K562 (cell line): ENCODE data around the gene G6PC3. TPM values are rescaled to one million over a fixed set of nuclear protein-coding genes. Genes with fewer than 3 reads are reported as not detected.

ENCODE experiments used
- ASH1L ChIP-seq: fragments of 450-650 bp; IDR thresholded peaks from 2 replicates; pipeline ENCODE4 v1.6.1; 2018; ENCODE audit warnings: borderline replicate concordance, mild to moderate bottlenecking, low read depth; ENCODE audit not compliant: partially characterized antibody
- CREM ChIP-seq: IDR thresholded peaks from 2 replicates; pipeline ENCODE4 v1.6.1; 2014; ENCODE audit warnings: antibody characterized with exemption, low read depth
- EP300 ChIP-seq: IDR thresholded peaks from 2 replicates; pipeline ENCODE4 v1.6.1; 2012; ENCODE audit warnings: low read length, improper control_type of control experiment
- MAFK ChIP-seq: IDR thresholded peaks from 2 replicates; pipeline ENCODE4 v1.6.1; 2011; ENCODE audit warnings: low read length, improper control_type of control experiment
- POLR2G ChIP-seq: fragments of 200-400 bp; formaldehyde crosslinking; IDR thresholded peaks from 2 replicates; pipeline ENCODE4 v1.6.1; 2017; ENCODE audit warnings: low read depth, mild to moderate bottlenecking, antibody characterized with exemption, low read length, moderate library complexity
- RAD21 ChIP-seq, 2 experiments: fragments of 250-450 bp in 1 of 2; fragments of 450-650 bp in 1 of 2; sonication (Bioruptor Pico) in 1 of 2; formaldehyde crosslinking in 1 of 2; IDR thresholded peaks in 1 of 2; conservative IDR thresholded peaks in 1 of 2; 2 replicates each; pipeline versions ENCODE4 v1.4.0 to v1.8.0; 2020 to 2022; ENCODE audit warnings: mild to moderate bottlenecking in 2 of 2, moderate library complexity in 1 of 2
- SRSF3 ChIP-seq: fragments of 200-400 bp; formaldehyde crosslinking; IDR thresholded peaks from 2 replicates; pipeline ENCODE4 v1.6.1; 2016; ENCODE audit warnings: mild to moderate bottlenecking, low read length, moderate library complexity; ENCODE audit not compliant: insufficient read depth
- TCF3 ChIP-seq: sonication (generic); formaldehyde crosslinking; IDR thresholded peaks from 2 replicates; pipeline ENCODE4 v1.4.0; 2020; ENCODE audit warnings: mild to moderate bottlenecking, missing genetic modification reagents
- ZBTB33 ChIP-seq: sonication (generic); formaldehyde crosslinking; IDR thresholded peaks from 2 replicates; pipeline ENCODE4 v1.8.1; 2023; ENCODE audit warnings: mild to moderate bottlenecking, missing genetic modification reagents
- polyA plus RNA-seq, 8 experiments: library from polyadenylated mRNA; depleted of rRNA in 4 of 8; stranded (reverse) in 5 of 8; unstranded in 3 of 8; fragments of >200 nt; fragmentation: Nextera tagmentation in 2 of 8; fragmentation: Illumina TruSeq in 1 of 8; extraction: Ambion mirVana in 2 of 8; extraction: Trizol in 1 of 8; gene quantifications; 2 replicates each; pipeline versions ENCODE4 v1.2.1 to v1.2.3, GENCODE V29; 2011 to 2014; ENCODE audit warnings: inconsistent platforms in 1 of 8, missing spikeins in 1 of 8
- total RNA-seq, 7 experiments: library from RNA; depleted of rRNA in 6 of 7; stranded (reverse); fragments of >200 nt in 6 of 7; fragmentation: Illumina TruSeq in 2 of 7; extraction: Trizol in 2 of 7; gene quantifications; 2 replicates each; pipeline versions ENCODE4 v1.2.1 to v1.2.3, GENCODE V29; 2011 to 2021; ENCODE audit warnings: low replicate concordance in 1 of 7
- TF ChIP-seq, protein P1 (sequence below): sonication (generic); formaldehyde crosslinking; IDR thresholded peaks from 2 replicates; pipeline ENCODE4 v1.8.0; 2022; ENCODE audit warnings: missing genetic modification reagents, mild to moderate bottlenecking, moderate library complexity, borderline replicate concordance
- TF ChIP-seq, protein P2 (sequence below): sonication (generic); formaldehyde crosslinking; IDR thresholded peaks from 2 replicates; pipeline ENCODE4 v1.9.0; 2022; ENCODE audit warnings: mild to moderate bottlenecking, missing genetic modification reagents
- TF ChIP-seq, protein P3 (sequence below), 2 experiments: fragments of 450-650 bp; conservative IDR thresholded peaks; 2 replicates each; pipeline ENCODE4 v1.6.1; 2017; ENCODE audit warnings: mild to moderate bottlenecking in 2 of 2, moderate library complexity in 2 of 2
- TF ChIP-seq, protein P4 (sequence below): fragments of 450-650 bp; IDR thresholded peaks from 2 replicates; pipeline ENCODE4 v1.6.1; 2017; ENCODE audit warnings: antibody characterized with exemption, mild to moderate bottlenecking
- TF ChIP-seq, protein P5 (sequence below), 2 experiments: IDR thresholded peaks; 2 replicates each; pipeline ENCODE4 v1.6.1; 2011; ENCODE audit warnings: borderline replicate concordance in 1 of 2, control low read depth in 1 of 2, low read depth in 1 of 2, low read length in 1 of 2, mild to moderate bottlenecking in 1 of 2, mixed read lengths in 1 of 2, moderate library complexity in 1 of 2; ENCODE audit not compliant: insufficient read depth in 1 of 2, insufficient read length in 1 of 2, poor library complexity in 1 of 2, severe bottlenecking in 1 of 2; ENCODE audit errors: extremely low read depth in 1 of 2

Gene G6PC3
- total and polyA plus RNA-seq, 9 of the 15 experiments (the other 6 are each of a cell fraction or from before 2014, with no cell fraction given): 10.4 to 57.8 (median 31.1) TPM

GRCh38 chr17:44097110-44097958 is 26.8 kb downstream of the G6PC3 start (continued):
- TF ChIP-seq SRSF3: 0 out of 2 replicates have a peak, but pooled peaks have one; percentile 21
- TF ChIP-seq, protein P1, sequence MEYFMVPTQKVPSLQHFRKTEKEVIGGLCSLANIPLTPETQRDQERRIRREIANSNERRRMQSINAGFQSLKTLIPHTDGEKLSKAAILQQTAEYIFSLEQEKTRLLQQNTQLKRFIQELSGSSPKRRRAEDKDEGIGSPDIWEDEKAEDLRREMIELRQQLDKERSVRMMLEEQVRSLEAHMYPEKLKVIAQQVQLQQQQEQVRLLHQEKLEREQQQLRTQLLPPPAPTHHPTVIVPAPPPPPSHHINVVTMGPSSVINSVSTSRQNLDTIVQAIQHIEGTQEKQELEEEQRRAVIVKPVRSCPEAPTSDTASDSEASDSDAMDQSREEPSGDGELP (CRISPR knock-in tag): peak; percentile 47; the same call in 1 of the 2 replicates
- peak; percentile 15; the same call in 1 of the 2 replicates for TF ChIP-seq TCF3 (CRISPR knock-in tag)
- TF ChIP-seq, protein P2, sequence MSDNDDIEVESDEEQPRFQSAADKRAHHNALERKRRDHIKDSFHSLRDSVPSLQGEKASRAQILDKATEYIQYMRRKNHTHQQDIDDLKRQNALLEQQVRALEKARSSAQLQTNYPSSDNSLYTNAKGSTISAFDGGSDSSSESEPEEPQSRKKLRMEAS (CRISPR knock-in tag): peak; percentile 42
- no peak; the same call in 1 of the 2 replicates for TF ChIP-seq POLR2G
- TF ChIP-seq EP300: no peak
- no peak for TF ChIP-seq ASH1L
- TF ChIP-seq RAD21 (CRISPR knock-in tag; conservative IDR thresholded peaks at IDR 0.05 in 1 of 2, IDR thresholded peaks at IDR 0.05 in 1 of 2): peak in 1 of 2 experiments; percentile 15; a peak in 2 of 4 replicates
- TF ChIP-seq ZBTB33 (CRISPR knock-in tag): peak; percentile 63; the same call in 1 of the 2 replicates
- TF ChIP-seq CREM: 0 out of 2 replicates have a peak, but pooled peaks have one; percentile 19
- TF ChIP-seq, protein P3, sequence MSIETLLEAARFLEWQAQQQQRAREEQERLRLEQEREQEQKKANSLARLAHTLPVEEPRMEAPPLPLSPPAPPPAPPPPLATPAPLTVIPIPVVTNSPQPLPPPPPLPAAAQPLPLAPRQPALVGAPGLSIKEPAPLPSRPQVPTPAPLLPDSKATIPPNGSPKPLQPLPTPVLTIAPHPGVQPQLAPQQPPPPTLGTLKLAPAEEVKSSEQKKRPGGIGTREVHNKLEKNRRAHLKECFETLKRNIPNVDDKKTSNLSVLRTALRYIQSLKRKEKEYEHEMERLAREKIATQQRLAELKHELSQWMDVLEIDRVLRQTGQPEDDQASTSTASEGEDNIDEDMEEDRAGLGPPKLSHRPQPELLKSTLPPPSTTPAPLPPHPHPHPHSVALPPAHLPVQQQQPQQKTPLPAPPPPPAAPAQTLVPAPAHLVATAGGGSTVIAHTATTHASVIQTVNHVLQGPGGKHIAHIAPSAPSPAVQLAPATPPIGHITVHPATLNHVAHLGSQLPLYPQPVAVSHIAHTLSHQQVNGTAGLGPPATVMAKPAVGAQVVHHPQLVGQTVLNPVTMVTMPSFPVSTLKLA (conservative IDR thresholded peaks at IDR 0.05): peak in 1 of 2 experiments; percentile 48; a peak in 1 of 4 replicates
- TF ChIP-seq, protein P4, sequence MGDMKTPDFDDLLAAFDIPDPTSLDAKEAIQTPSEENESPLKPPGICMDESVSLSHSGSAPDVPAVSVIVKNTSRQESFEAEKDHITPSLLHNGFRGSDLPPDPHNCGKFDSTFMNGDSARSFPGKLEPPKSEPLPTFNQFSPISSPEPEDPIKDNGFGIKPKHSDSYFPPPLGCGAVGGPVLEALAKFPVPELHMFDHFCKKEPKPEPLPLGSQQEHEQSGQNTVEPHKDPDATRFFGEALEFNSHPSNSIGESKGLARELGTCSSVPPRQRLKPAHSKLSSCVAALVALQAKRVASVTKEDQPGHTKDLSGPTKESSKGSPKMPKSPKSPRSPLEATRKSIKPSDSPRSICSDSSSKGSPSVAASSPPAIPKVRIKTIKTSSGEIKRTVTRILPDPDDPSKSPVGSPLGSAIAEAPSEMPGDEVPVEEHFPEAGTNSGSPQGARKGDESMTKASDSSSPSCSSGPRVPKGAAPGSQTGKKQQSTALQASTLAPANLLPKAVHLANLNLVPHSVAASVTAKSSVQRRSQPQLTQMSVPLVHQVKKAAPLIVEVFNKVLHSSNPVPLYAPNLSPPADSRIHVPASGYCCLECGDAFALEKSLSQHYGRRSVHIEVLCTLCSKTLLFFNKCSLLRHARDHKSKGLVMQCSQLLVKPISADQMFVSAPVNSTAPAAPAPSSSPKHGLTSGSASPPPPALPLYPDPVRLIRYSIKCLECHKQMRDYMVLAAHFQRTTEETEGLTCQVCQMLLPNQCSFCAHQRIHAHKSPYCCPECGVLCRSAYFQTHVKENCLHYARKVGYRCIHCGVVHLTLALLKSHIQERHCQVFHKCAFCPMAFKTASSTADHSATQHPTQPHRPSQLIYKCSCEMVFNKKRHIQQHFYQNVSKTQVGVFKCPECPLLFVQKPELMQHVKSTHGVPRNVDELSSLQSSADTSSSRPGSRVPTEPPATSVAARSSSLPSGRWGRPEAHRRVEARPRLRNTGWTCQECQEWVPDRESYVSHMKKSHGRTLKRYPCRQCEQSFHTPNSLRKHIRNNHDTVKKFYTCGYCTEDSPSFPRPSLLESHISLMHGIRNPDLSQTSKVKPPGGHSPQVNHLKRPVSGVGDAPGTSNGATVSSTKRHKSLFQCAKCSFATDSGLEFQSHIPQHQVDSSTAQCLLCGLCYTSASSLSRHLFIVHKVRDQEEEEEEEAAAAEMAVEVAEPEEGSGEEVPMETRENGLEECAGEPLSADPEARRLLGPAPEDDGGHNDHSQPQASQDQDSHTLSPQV: peak; percentile 87
- TF ChIP-seq MAFK: no peak
- TF ChIP-seq, protein P5, sequence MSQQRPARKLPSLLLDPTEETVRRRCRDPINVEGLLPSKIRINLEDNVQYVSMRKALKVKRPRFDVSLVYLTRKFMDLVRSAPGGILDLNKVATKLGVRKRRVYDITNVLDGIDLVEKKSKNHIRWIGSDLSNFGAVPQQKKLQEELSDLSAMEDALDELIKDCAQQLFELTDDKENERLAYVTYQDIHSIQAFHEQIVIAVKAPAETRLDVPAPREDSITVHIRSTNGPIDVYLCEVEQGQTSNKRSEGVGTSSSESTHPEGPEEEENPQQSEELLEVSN (IDR thresholded peaks at IDR 0.05; ENCODE audit: borderline replicate concordance in 1 of 2, extremely low read depth in 1 of 2, insufficient read depth in 1 of 2, insufficient read length in 1 of 2, low read depth in 1 of 2, low read length in 1 of 2, poor library complexity in 1 of 2, severe bottlenecking in 1 of 2): peak; percentile 56 to 66
